Hepatocyte (in vitro differentiated cells): ENCODE results near the gene STIMATE. TPM values are rescaled to one million over a fixed set of nuclear protein-coding genes. Genes with fewer than 3 reads are reported as not detected.

Experiments used
- DNase-seq: peaks from one replicate; pipeline ENCODE4 v3.0.0-alpha.2; 2016; ENCODE audit warnings: low spot score
- H2AFZ ChIP-seq: fragments of 200-600 bp; sonication (generic); 2 replicates; pipeline ENCODE4 v1.6.0; 2016; ENCODE audit warnings: antibody characterized with exemption, mild to moderate bottlenecking
- H3K27ac ChIP-seq: fragments of 200-600 bp; sonication (generic); 2 replicates; pipeline ENCODE4 v1.5.1; 2016; ENCODE audit warnings: mild to moderate bottlenecking
- H3K27me3 ChIP-seq: fragments of 200-600 bp; sonication (generic); 2 replicates; pipeline ENCODE4 v1.6.1; 2016
- H3K36me3 ChIP-seq: fragments of 200-600 bp; sonication (generic); replicated peaks from 2 replicates; pipeline ENCODE4 v1.5.1; 2016; ENCODE audit warnings: low read depth; ENCODE audit not compliant: insufficient read depth
- H3K4me1 ChIP-seq: fragments of 200-600 bp; sonication (generic); 2 replicates; pipeline ENCODE4 v1.5.1; 2016; ENCODE audit warnings: mild to moderate bottlenecking, moderate library complexity; ENCODE audit not compliant: insufficient read depth
- H3K4me2 ChIP-seq: fragments of 200-600 bp; sonication (generic); 2 replicates; pipeline ENCODE4 v1.6.0; 2016
- H3K4me3 ChIP-seq: fragments of 200-600 bp; sonication (generic); 2 replicates; pipeline ENCODE4 v1.5.1; 2016; ENCODE audit warnings: mild to moderate bottlenecking
- H3K79me2 ChIP-seq: fragments of 200-600 bp; sonication (generic); 2 replicates; pipeline ENCODE4 v1.6.0; 2017; ENCODE audit warnings: mild to moderate bottlenecking
- H3K9me2 ChIP-seq: fragments of 200-600 bp; sonication (generic); replicated peaks from 2 replicates; pipeline ENCODE4 v1.6.0; 2017; ENCODE audit warnings: mild to moderate bottlenecking; ENCODE audit not compliant: insufficient read depth
- H3K9me3 ChIP-seq: fragments of 200-600 bp; sonication (generic); 2 replicates; pipeline ENCODE4 v1.5.1; 2016; ENCODE audit warnings: low read depth, mild to moderate bottlenecking
- H4K20me1 ChIP-seq: fragments of 200-600 bp; sonication (generic); 2 replicates; pipeline ENCODE4 v1.6.0; 2016; ENCODE audit warnings: mild to moderate bottlenecking; ENCODE audit not compliant: insufficient read depth, poor library complexity, severe bottlenecking
- CTCF ChIP-seq: fragments of 200-600 bp; sonication (generic); IDR thresholded peaks from 2 replicates; pipeline ENCODE4 v1.5.1; 2016; ENCODE audit warnings: antibody characterized with exemption, mild to moderate bottlenecking; ENCODE audit not compliant: poor library complexity
- EZH2 ChIP-seq: fragments of 200-600 bp; sonication (generic); IDR thresholded peaks from 2 replicates; pipeline ENCODE4 v1.6.1; 2016; ENCODE audit warnings: antibody characterized with exemption, mild to moderate bottlenecking, borderline replicate concordance
- EZH2phosphoT487 ChIP-seq: fragments of 200-600 bp; sonication (generic); IDR thresholded peaks from one replicate; pipeline ENCODE4 v1.6.1; 2018; ENCODE audit warnings: antibody characterized with exemption, mild to moderate bottlenecking, low read depth, moderate library complexity; ENCODE audit not compliant: unreplicated experiment, severe bottlenecking
- WGBS: methylation state at CpG from one replicate; pipeline ENCODE4 v1.1.6; 2016; ENCODE audit warnings: low lambda C conversion rate; ENCODE audit errors: missing lambda C conversion rate; 5-methylcytosine and 5-hydroxymethylcytosine counted together
- microRNA-seq: library from miRNA; unstranded; fragments of <30 nt; microRNA quantifications from one replicate; pipeline ENCODE4, GENCODE V29; 2017
- polyA plus RNA-seq: library from polyadenylated mRNA; unstranded; fragments of >200 nt; fragmentation: Nextera tagmentation; extraction: Ambion mirVana; gene quantifications from 2 replicates; pipeline ENCODE4 v1.2.1, GENCODE V29; 2016
- small RNA-seq: library from RNA; depleted of rRNA; stranded (forward); fragments of <200 nt; gene quantifications from one replicate; pipeline ENCODE3, GENCODE V24; 2014
- total RNA-seq: library from RNA; depleted of rRNA; stranded (reverse); fragments of >200 nt; gene quantifications from 2 replicates; pipeline ENCODE4 v1.2.3, GENCODE V29; 2014

The STIMATE gene
- total and polyA plus RNA-seq, 2 experiments from 2014 or later = 14.5 to 20.4 TPM

GRCh38 chr3:52787672-52788625 lies 109.4 kb downstream of the STIMATE start:
- 74% methylated on average over 17 of the region's 17 CpGs for WGBS
- no peak overlapping the region for H3K27ac ChIP-seq
- DNase-seq = no peak
- TF ChIP-seq CTCF (no peak), EZH2phosphoT487 (no peak), EZH2 (no peak)
- H3K9me3 ChIP-seq = no peaks in the 10 kb centered on the region
- H3K4me1 ChIP-seq = no peaks in the 10 kb centered on the region
- no peaks in the 10 kb centered on the region for H4K20me1 ChIP-seq
- H3K4me2 ChIP-seq = no peak overlapping the region
- H3K27me3 ChIP-seq = no peaks in the 10 kb centered on the region
- no peaks in the 10 kb centered on the region for H3K79me2 ChIP-seq
- H2AFZ ChIP-seq = no peak overlapping the region
- H3K4me3 ChIP-seq = no peak overlapping the region
- H3K9me2 ChIP-seq = no peaks in the 10 kb centered on the region
- H3K36me3 ChIP-seq = no peaks in the 10 kb centered on the region

- no peaks in the 10 kb centered on the region for H3K27me3 ChIP-seq
- no peak overlapping the region for H3K4me2 ChIP-seq
- no peaks in the 10 kb centered on the region for H3K79me2 ChIP-seq
- no peaks in the 10 kb centered on the region for H3K9me3 ChIP-seq
- 88% methylated on average over 11 of the region's 11 CpGs for WGBS
- no peaks in the 10 kb centered on the region for H3K36me3 ChIP-seq
- H3K9me2 ChIP-seq = no peaks in the 10 kb centered on the region
- no peak overlapping the region for H3K27ac ChIP-seq
- no peaks in the 10 kb centered on the region for H4K20me1 ChIP-seq
- H3K4me1 ChIP-seq = no peaks in the 10 kb centered on the region
- no peak for DNase-seq
- no peak overlapping the region for H3K4me3 ChIP-seq
- TF ChIP-seq EZH2phosphoT487 (no peak), CTCF (no peak), EZH2 (no peak)
- no peak overlapping the region for H2AFZ ChIP-seq
Observed at GRCh38 chr3:52787246-52787645, 110.1 kb downstream of the STIMATE start.

Small RNA genes within 50 kb of the gene (microRNA-seq; reads per million reads assigned to microRNA genes)
- not detected for gene MIR8064

Small RNA genes within 50 kb of the gene (small RNA-seq; reads per million reads assigned to genes)
- not detected for gene MIR8064
- gene MUSTN1 = not detected

Other genes with a start within 250 kb of the STIMATE start
- 70.7 and 77.4 TPM in 2 replicates for gene PBRM1, start 211.6 kb downstream of the STIMATE start, total RNA-seq
- 43.7 and 50.9 TPM in 2 replicates for gene PBRM1, start 211.6 kb downstream of the STIMATE start, polyA plus RNA-seq
- 84.8 and 93.3 TPM in 2 replicates for gene GNL3, start 211.5 kb downstream of the STIMATE start, total RNA-seq
- 82.6 and 91.1 TPM in 2 replicates for gene GNL3, start 211.5 kb downstream of the STIMATE start, polyA plus RNA-seq
- gene GLT8D1, start 191.8 kb downstream of the STIMATE start, total RNA-seq = 68.3 and 97.9 TPM in 2 replicates
- gene GLT8D1, start 191.8 kb downstream of the STIMATE start, polyA plus RNA-seq = 79.9 and 89.2 TPM in 2 replicates
- 158 and 261 TPM in 2 replicates for gene SPCS1, start 191.4 kb downstream of the STIMATE start, total RNA-seq
- gene SPCS1, start 191.4 kb downstream of the STIMATE start, polyA plus RNA-seq = 219 and 242 TPM in 2 replicates
- 19.2 and 21.4 TPM in 2 replicates for gene NEK4, start 126.6 kb downstream of the STIMATE start, total RNA-seq
- gene NEK4, start 126.6 kb downstream of the STIMATE start, polyA plus RNA-seq = 5.5 and 8.0 TPM in 2 replicates
- gene ITIH1, start 119.9 kb downstream of the STIMATE start, total RNA-seq = 120 and 154 TPM in 2 replicates
- 160 and 250 TPM in 2 replicates for gene ITIH1, start 119.9 kb downstream of the STIMATE start, polyA plus RNA-seq
- gene ITIH3, start 102.8 kb downstream of the STIMATE start, total RNA-seq = 53.6 and 63.3 TPM in 2 replicates
- gene ITIH3, start 102.8 kb downstream of the STIMATE start, polyA plus RNA-seq = 66.9 and 71.7 TPM in 2 replicates
- gene ITIH4, start 66.9 kb downstream of the STIMATE start, total RNA-seq = 45.3 and 55.9 TPM in 2 replicates
- 80.8 and 91.3 TPM in 2 replicates for gene ITIH4, start 66.9 kb downstream of the STIMATE start, polyA plus RNA-seq
- 1.8 and 2.6 TPM in 2 replicates for gene MUSTN1, start 62.5 kb downstream of the STIMATE start, total RNA-seq
- gene MUSTN1, start 62.5 kb downstream of the STIMATE start, polyA plus RNA-seq = 0.27 TPM in 1 of 2 replicates, not detected in the other
- gene SFMBT1, start 148.5 kb upstream of the STIMATE start, total RNA-seq = 12.0 and 18.1 TPM in 2 replicates
- 5.8 and 8.5 TPM in 2 replicates for gene SFMBT1, start 148.5 kb upstream of the STIMATE start, polyA plus RNA-seq
- 15.9 and 18.5 TPM in 2 replicates for gene RFT1, start 232.9 kb upstream of the STIMATE start, total RNA-seq
- 23.1 and 32.0 TPM in 2 replicates for gene RFT1, start 232.9 kb upstream of the STIMATE start, polyA plus RNA-seq